Measurements from ENCODE around the gene DIAPH3.

DNA sequence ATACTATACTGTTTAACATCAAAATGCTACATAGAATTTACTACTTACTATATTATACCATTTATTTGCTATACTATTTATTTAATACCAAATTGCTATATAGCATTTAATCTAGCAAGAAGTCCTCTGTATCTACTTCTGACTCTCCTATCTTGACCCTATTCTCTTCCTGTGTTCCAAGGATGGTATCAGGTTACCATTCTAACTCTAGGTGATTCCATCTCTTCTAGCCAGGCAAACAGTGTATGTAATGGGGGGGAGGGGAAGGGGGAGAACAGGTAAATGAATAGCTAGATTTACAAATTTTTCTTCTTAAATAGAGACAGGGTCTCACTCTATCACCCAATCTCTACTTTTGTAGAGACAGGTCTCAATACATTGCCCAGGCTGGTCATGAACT is 200.3 kb downstream of the DIAPH3 start:
- TF ChIP-seq, protein P1, sequence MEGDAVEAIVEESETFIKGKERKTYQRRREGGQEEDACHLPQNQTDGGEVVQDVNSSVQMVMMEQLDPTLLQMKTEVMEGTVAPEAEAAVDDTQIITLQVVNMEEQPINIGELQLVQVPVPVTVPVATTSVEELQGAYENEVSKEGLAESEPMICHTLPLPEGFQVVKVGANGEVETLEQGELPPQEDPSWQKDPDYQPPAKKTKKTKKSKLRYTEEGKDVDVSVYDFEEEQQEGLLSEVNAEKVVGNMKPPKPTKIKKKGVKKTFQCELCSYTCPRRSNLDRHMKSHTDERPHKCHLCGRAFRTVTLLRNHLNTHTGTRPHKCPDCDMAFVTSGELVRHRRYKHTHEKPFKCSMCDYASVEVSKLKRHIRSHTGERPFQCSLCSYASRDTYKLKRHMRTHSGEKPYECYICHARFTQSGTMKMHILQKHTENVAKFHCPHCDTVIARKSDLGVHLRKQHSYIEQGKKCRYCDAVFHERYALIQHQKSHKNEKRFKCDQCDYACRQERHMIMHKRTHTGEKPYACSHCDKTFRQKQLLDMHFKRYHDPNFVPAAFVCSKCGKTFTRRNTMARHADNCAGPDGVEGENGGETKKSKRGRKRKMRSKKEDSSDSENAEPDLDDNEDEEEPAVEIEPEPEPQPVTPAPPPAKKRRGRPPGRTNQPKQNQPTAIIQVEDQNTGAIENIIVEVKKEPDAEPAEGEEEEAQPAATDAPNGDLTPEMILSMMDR (IDR thresholded peaks at IDR 0.05): no peak
- TF ChIP-seq POLR2A (IDR thresholded peaks at IDR 0.05) (no peak), POLR2AphosphoS5 (IDR thresholded peaks at IDR 0.05) (no peak)

Data from prostate gland (tissue), 2 donors.